HCT116 (cell line): Measurements from ENCODE around the gene RARS1. TPM values are rescaled to one million over a fixed set of nuclear protein-coding genes. Genes with fewer than 3 reads are reported as not detected.

Experiments
- ATAC-seq: fragments of 200-7000 bp; cut with Tn5 transposase; 2 replicates; pipeline ENCODE4 v1.9.1; 2020; ENCODE audit warnings: mild to moderate bottlenecking, moderate library complexity
- BruUV-seq: library from RNA; stranded (reverse); fragments of 400-500 nt; replicated peaks from 2 replicates; lab custom pipeline; 2021; lab: Mats Ljungman, UMichigan
- CTCF ChIA-PET: fragments of 300-600 bp; sonication (Branson Sonifier 250); formaldehyde crosslinking; loops from one replicate; lab custom pipeline; 2021; ENCODE audit warnings: antibody characterized with exemption; lab: Charles Lee
- POLR2A ChIA-PET: fragments of 300-600, 350-600 bp; sonication (Branson Sonifier 250); formaldehyde crosslinking; loops from one replicate; lab custom pipeline; 2021; ENCODE audit warnings: antibody characterized with exemption; lab: Charles Lee
- RAD21 ChIA-PET, 2 experiments: fragments of 300-600 bp; sonication (Branson Sonifier 250); formaldehyde crosslinking; loops; one replicate each; lab custom pipeline; 2023; ENCODE audit warnings: low total read pairs in 2 of 2; ENCODE audit not compliant: uncharacterized antibody in 2 of 2, unreplicated experiment in 2 of 2, low non-redundant PET in 1 of 2; lab: Charles Lee
- DNase-seq: peaks from one replicate; pipeline ENCODE4 v3.0.0-alpha.2; 2010; ENCODE audit warnings: low read depth, low spot score
- H2AFZ ChIP-seq: fragments of 200-600 bp; shearing (Covaris generic), sonication (generic); 2 replicates; pipeline ENCODE4 v1.6.1; 2017; ENCODE audit warnings: low read depth, mixed run types, mixed read lengths, antibody characterized with exemption, low read length; ENCODE audit not compliant: poor library complexity, severe bottlenecking
- H3K27ac ChIP-seq: 2 replicates; pipeline ENCODE4 v1.5.1; 2012; ENCODE audit warnings: low read depth, low read length
- H3K27me3 ChIP-seq: fragments of 200-600 bp; sonication (generic); 2 replicates; pipeline ENCODE4 v1.6.1; 2016; ENCODE audit warnings: mixed run types, low read length, mixed read lengths; ENCODE audit not compliant: insufficient read depth
- H3K36me3 ChIP-seq, 2 experiments: fragments of 200-500 bp in 1 of 2; fragments of 200-600 bp in 1 of 2; sonication (Bioruptor generic) in 1 of 2; sonication (generic) in 1 of 2; 2 replicates each; pipeline versions ENCODE4 v1.5.1 to v1.6.1; 2014 to 2016; ENCODE audit warnings: low read length in 2 of 2, inconsistent platforms in 1 of 2, mixed read lengths in 1 of 2, mixed run types in 1 of 2; ENCODE audit not compliant: insufficient read depth in 2 of 2, control insufficient read depth in 1 of 2
- H3K4me1 ChIP-seq, 2 experiments: fragments of 200-600 bp in 1 of 2; sonication (generic) in 1 of 2; 2 replicates each; pipeline versions ENCODE4 v1.5.1 to v1.6.1; 2012 to 2017; ENCODE audit warnings: low read length in 2 of 2, inconsistent platforms in 1 of 2, mild to moderate bottlenecking in 1 of 2, mixed read lengths in 1 of 2, mixed run types in 1 of 2, moderate library complexity in 1 of 2; ENCODE audit not compliant: insufficient read depth in 2 of 2, control insufficient read depth in 1 of 2
- H3K4me2 ChIP-seq: fragments of 200-600 bp; sonication (generic); 2 replicates; pipeline ENCODE4 v1.6.1; 2017; ENCODE audit warnings: mixed run types, low read length, mixed read lengths
- H3K4me3 ChIP-seq, 2 experiments: fragments of 200-600 bp in 1 of 2; sonication (generic) in 1 of 2; replicated peaks in 1 of 2; 2 replicates each; pipeline ENCODE4 v1.5.1; 2011 to 2016; ENCODE audit warnings: low read length in 2 of 2, control low read depth in 1 of 2, low read depth in 1 of 2, mild to moderate bottlenecking in 1 of 2, mixed read lengths in 1 of 2, mixed run types in 1 of 2
- H3K79me2 ChIP-seq: fragments of 200-600 bp; sonication (generic); 2 replicates; pipeline ENCODE4 v1.6.1; 2017; ENCODE audit warnings: mild to moderate bottlenecking, mixed run types, low read length, moderate library complexity, mixed read lengths; ENCODE audit not compliant: insufficient read depth
- H3K9ac ChIP-seq: fragments of 200-600 bp; sonication (generic); 2 replicates; pipeline ENCODE4 v1.6.1; 2016; ENCODE audit warnings: low read length, mixed read lengths
- H3K9me2 ChIP-seq: fragments of 200-600 bp; sonication (generic), shearing (Covaris generic); 2 replicates; pipeline ENCODE4 v1.6.1; 2017; ENCODE audit warnings: mixed run types, mild to moderate bottlenecking, moderate library complexity; ENCODE audit not compliant: insufficient read depth
- H3K9me3 ChIP-seq, 2 experiments: fragments of 200-500 bp in 1 of 2; fragments of 200-600 bp in 1 of 2; sonication (Bioruptor generic) in 1 of 2; sonication (generic) in 1 of 2; 2 replicates each; pipeline ENCODE4 v1.6.1; 2014 to 2017; ENCODE audit warnings: low read length in 2 of 2, mixed read lengths in 2 of 2, inconsistent platforms in 1 of 2, low read depth in 1 of 2, mild to moderate bottlenecking in 1 of 2, mixed run types in 1 of 2, moderate library complexity in 1 of 2; ENCODE audit not compliant: control insufficient read depth in 1 of 2, insufficient read depth in 1 of 2
- H4K20me1 ChIP-seq: fragments of 200-600 bp; sonication (generic), shearing (Covaris generic); 2 replicates; pipeline ENCODE4 v1.6.1; 2017; ENCODE audit warnings: mixed run types, mild to moderate bottlenecking, moderate library complexity; ENCODE audit not compliant: insufficient read depth
- EGR1 ChIP-seq: IDR thresholded peaks from 2 replicates; pipeline ENCODE4 v1.6.1; 2012; ENCODE audit warnings: low read depth
- ELF1 ChIP-seq: IDR thresholded peaks from 2 replicates; pipeline ENCODE4 v1.6.1; 2012; ENCODE audit warnings: low read depth, borderline replicate concordance
- EZH2 ChIP-seq: fragments of 200-600 bp; sonication (generic); IDR thresholded peaks from 2 replicates; pipeline ENCODE4 v1.6.1; 2017; ENCODE audit warnings: antibody characterized with exemption, mixed run types
- EZH2phosphoT487 ChIP-seq: fragments of 200-600 bp; IDR thresholded peaks from 2 replicates; pipeline ENCODE4 v1.6.1; 2018; ENCODE audit warnings: antibody characterized with exemption, borderline replicate concordance
- FOSL1 ChIP-seq: IDR thresholded peaks from 2 replicates; pipeline ENCODE4 v1.6.1; 2012; ENCODE audit warnings: low read depth
- POLR2A ChIP-seq: IDR thresholded peaks from 2 replicates; pipeline ENCODE4 v1.7.0; 2011; ENCODE audit warnings: borderline replicate concordance; ENCODE audit not compliant: insufficient read depth, insufficient read length; ENCODE audit errors: extremely low read depth
- POLR2AphosphoS5 ChIP-seq: IDR thresholded peaks from 2 replicates; pipeline ENCODE4 v1.6.1; 2011; ENCODE audit warnings: mild to moderate bottlenecking, low read depth, low read length, moderate library complexity
- REST ChIP-seq: IDR thresholded peaks from 2 replicates; pipeline ENCODE4 v1.6.1; 2012; ENCODE audit warnings: low read depth
- SP1 ChIP-seq: IDR thresholded peaks from 2 replicates; pipeline ENCODE4 v1.6.1; 2012; ENCODE audit warnings: low read depth
- SRF ChIP-seq: IDR thresholded peaks from 2 replicates; pipeline ENCODE4 v1.6.1; 2012; ENCODE audit warnings: low read depth
- TCF7L2 ChIP-seq: IDR thresholded peaks from 2 replicates; pipeline ENCODE4 v1.7.0; 2011; ENCODE audit warnings: borderline replicate concordance, inconsistent platforms; ENCODE audit not compliant: insufficient read depth, insufficient read length; ENCODE audit errors: extremely low read depth
- YY1 ChIP-seq: IDR thresholded peaks from 2 replicates; pipeline ENCODE4 v1.6.1; 2011; ENCODE audit warnings: low read length, low read depth, moderate library complexity, mild to moderate bottlenecking; ENCODE audit not compliant: insufficient replicate concordance; ENCODE audit errors: extremely low read depth
- ZNF274 ChIP-seq: fragments of 200-500 bp; sonication (Bioruptor generic); IDR thresholded peaks from 2 replicates; pipeline ENCODE4 v1.6.1; 2014; ENCODE audit warnings: mild to moderate bottlenecking, low read depth, low read length, inconsistent platforms
- intact Hi-C: fragments of 100-400 bp; cut with micrococcal nuclease; formaldehyde crosslinking; loops from 2 replicates; pipeline ENCODE4 v1.10.0; 2022
- total RNA-seq: library from RNA; stranded (reverse); gene quantifications from one replicate; pipeline ENCODE4 v1.2.1, GENCODE V29; 2021; ENCODE audit not compliant: unreplicated experiment
- TF ChIP-seq, protein P1 (sequence below), 3 experiments: fragments of 200-600 bp in 1 of 3; sonication (generic) in 1 of 3; IDR thresholded peaks in 2 of 3; conservative IDR thresholded peaks in 1 of 3; 2 replicates each; pipeline ENCODE4 v1.5.1; 2012 to 2017; ENCODE audit warnings: low read depth in 2 of 3, low read length in 2 of 3, antibody characterized with exemption in 1 of 3, borderline replicate concordance in 1 of 3, control low read depth in 1 of 3, mild to moderate bottlenecking in 1 of 3, mixed read lengths in 1 of 3, mixed run types in 1 of 3, moderate library complexity in 1 of 3; ENCODE audit not compliant: insufficient read depth in 1 of 3
- TF ChIP-seq, protein P2 (sequence below): IDR thresholded peaks from 2 replicates; pipeline ENCODE4 v1.6.1; 2012

The RARS1 gene
- total RNA-seq, 1 experiment from 2014 or later, result 122 TPM

DNA sequence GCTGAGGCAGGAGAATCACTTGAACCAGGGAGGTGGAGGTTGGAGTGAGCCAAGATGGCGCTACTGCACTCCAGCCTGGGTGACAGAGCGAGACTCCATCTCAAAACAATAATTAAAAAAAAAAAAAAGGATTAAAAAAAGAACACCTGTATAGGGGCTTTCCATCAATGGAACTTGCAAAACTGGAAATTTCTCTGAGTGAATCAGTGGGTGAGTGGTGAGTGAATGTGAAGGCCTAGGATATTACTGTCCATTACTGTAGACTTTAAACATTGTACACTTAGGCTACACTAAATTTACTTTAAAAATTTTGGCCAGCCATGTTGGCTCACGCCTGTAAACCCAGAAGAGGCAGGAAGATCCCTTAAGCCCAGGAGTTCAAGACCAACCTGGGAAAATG is 5.7 kb upstream of the RARS1 start:
- H3K4me1 ChIP-seq, result no peaks in the 10 kb centered on the region; a peak in 1 of 4 replicates
- no peak overlapping the region for H3K27ac ChIP-seq
- no peak for ATAC-seq
- H3K4me3 ChIP-seq, result no peak overlapping the region
- H3K9me2 ChIP-seq, result no peaks in the 10 kb centered on the region
- H4K20me1 ChIP-seq, result no peaks in the 10 kb centered on the region
- BruUV-seq, result no TSS peak
- ChIA-PET RAD21 (no interaction called here), POLR2A (no interaction called here), CTCF (no interaction called here)
- H3K9ac ChIP-seq, result no peak overlapping the region
- TF ChIP-seq FOSL1, result no peak
- TF ChIP-seq EZH2, result no peak
- TF ChIP-seq YY1, result no peak
- no peak for TF ChIP-seq SP1
- no peak for TF ChIP-seq EGR1
- no peak for TF ChIP-seq POLR2AphosphoS5
- TF ChIP-seq, protein P1, sequence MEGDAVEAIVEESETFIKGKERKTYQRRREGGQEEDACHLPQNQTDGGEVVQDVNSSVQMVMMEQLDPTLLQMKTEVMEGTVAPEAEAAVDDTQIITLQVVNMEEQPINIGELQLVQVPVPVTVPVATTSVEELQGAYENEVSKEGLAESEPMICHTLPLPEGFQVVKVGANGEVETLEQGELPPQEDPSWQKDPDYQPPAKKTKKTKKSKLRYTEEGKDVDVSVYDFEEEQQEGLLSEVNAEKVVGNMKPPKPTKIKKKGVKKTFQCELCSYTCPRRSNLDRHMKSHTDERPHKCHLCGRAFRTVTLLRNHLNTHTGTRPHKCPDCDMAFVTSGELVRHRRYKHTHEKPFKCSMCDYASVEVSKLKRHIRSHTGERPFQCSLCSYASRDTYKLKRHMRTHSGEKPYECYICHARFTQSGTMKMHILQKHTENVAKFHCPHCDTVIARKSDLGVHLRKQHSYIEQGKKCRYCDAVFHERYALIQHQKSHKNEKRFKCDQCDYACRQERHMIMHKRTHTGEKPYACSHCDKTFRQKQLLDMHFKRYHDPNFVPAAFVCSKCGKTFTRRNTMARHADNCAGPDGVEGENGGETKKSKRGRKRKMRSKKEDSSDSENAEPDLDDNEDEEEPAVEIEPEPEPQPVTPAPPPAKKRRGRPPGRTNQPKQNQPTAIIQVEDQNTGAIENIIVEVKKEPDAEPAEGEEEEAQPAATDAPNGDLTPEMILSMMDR (IDR thresholded peaks at IDR 0.05 in 2 of 3, conservative IDR thresholded peaks at IDR 0.05 in 1 of 3; ENCODE audit: borderline replicate concordance in 1 of 3, insufficient read depth in 1 of 3, low read depth in 2 of 3, low read length in 2 of 3), result no peak
- no peak for TF ChIP-seq ELF1
- TF ChIP-seq TCF7L2, result no peak
- TF ChIP-seq POLR2A, result no peak
- no peak for TF ChIP-seq EZH2phosphoT487
- TF ChIP-seq, protein P2, sequence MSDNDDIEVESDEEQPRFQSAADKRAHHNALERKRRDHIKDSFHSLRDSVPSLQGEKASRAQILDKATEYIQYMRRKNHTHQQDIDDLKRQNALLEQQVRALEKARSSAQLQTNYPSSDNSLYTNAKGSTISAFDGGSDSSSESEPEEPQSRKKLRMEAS, result no peak
- no peak for TF ChIP-seq ZNF274
- no peak for TF ChIP-seq SRF
- TF ChIP-seq REST, result no peak
- H3K36me3 ChIP-seq, result no peaks in the 10 kb centered on the region
- no peaks in the 10 kb centered on the region for H3K79me2 ChIP-seq
- intact Hi-C loops, result no loop called here
- no peaks in the 10 kb centered on the region for H3K27me3 ChIP-seq
- H2AFZ ChIP-seq, result no peak overlapping the region
- DNase-seq, result no peak
- no peaks in the 10 kb centered on the region for H3K9me3 ChIP-seq
- H3K4me2 ChIP-seq, result no peak overlapping the region
